A549 (cell line): Measurements from ENCODE around the gene RNF32.

Experiments used
- BHLHE40 ChIP-seq: IDR thresholded peaks from 2 replicates; pipeline ENCODE4 v1.6.1; 2012; ENCODE audit warnings: low read depth, low read length, inconsistent platforms
- CBX8 ChIP-seq: fragments of 200-600 bp; sonication (generic); IDR thresholded peaks from 2 replicates; pipeline ENCODE4 v1.6.1; 2016
- CTCF ChIP-seq: fragments of >200 bp; sonication (Bioruptor Twin); formaldehyde crosslinking; IDR thresholded peaks from 3 replicates; pipeline ENCODE4 v1.5.1; 2016
- KDM1A ChIP-seq: fragments of 200-600 bp; sonication (generic); IDR thresholded peaks from 2 replicates; pipeline ENCODE4 v1.6.1; 2016; ENCODE audit warnings: low read depth, mild to moderate bottlenecking
- MAX ChIP-seq: IDR thresholded peaks from 2 replicates; pipeline ENCODE4 v1.6.1; 2012
- POLR2A ChIP-seq: IDR thresholded peaks from 2 replicates; pipeline ENCODE4 v1.6.1; 2012; ENCODE audit warnings: mild to moderate bottlenecking, low read length
- RAD21 ChIP-seq, 2 experiments: fragments of >200 bp in 1 of 2; sonication (Bioruptor Twin) in 1 of 2; formaldehyde crosslinking in 1 of 2; IDR thresholded peaks in 1 of 2; conservative IDR thresholded peaks in 1 of 2; 2 replicates in 1 of 2; 3 replicates in 1 of 2; pipeline ENCODE4 v1.6.1; 2012 to 2018; ENCODE audit warnings: inconsistent platforms in 1 of 2
- REST ChIP-seq: fragments of 200-600 bp; sonication (generic); IDR thresholded peaks from 2 replicates; pipeline ENCODE4 v1.6.1; 2016; ENCODE audit warnings: antibody characterized with exemption, mild to moderate bottlenecking, moderate library complexity
- SMC3 ChIP-seq: fragments of >200 bp; sonication (Bioruptor Twin); formaldehyde crosslinking; IDR thresholded peaks from 3 replicates; pipeline ENCODE4 v1.6.1; 2018; ENCODE audit warnings: inconsistent platforms

GRCh38 chr7:156722043-156722826, 81.7 kb downstream of the RNF32 start:
- TF ChIP-seq CTCF (no peak), RAD21 (conservative IDR thresholded peaks at IDR 0.05 in 1 of 2, IDR thresholded peaks at IDR 0.05 in 1 of 2) (no peak), CBX8 (no peak), SMC3 (no peak), POLR2A (no peak), MAX (no peak), BHLHE40 (no peak), KDM1A (no peak), REST (no peak)
